A673 (cell line): Measurements from ENCODE around the gene PELI1. TPM values are rescaled to one million over a fixed set of nuclear protein-coding genes. Genes with fewer than 3 reads are reported as not detected.

Experiments used
- BruUV-seq: library from RNA; stranded (reverse); fragments of 400-500 nt; replicated peaks from 2 replicates; lab custom pipeline; 2021; lab: Mats Ljungman, UMichigan
- CTCF ChIA-PET: fragments of 300-600 bp; sonication (Branson Sonifier 250); formaldehyde crosslinking; loops from one replicate; lab custom pipeline; 2022; ENCODE audit warnings: antibody characterized with exemption; lab: Charles Lee
- POLR2A ChIA-PET: fragments of 300-600 bp; sonication (Branson Sonifier 250); formaldehyde crosslinking; loops from one replicate; lab custom pipeline; 2022; ENCODE audit warnings: antibody characterized with exemption; ENCODE audit not compliant: low non-redundant PET; lab: Charles Lee
- DNase-seq: peaks from one replicate; pipeline ENCODE4 v3.0.0-alpha.2; 2015; ENCODE audit warnings: low spot score
- H3K27ac ChIP-seq: fragments of 200-600 bp; sonication (generic); 2 replicates; pipeline ENCODE4 v1.5.1; 2016; ENCODE audit warnings: mixed run types, low read depth, mild to moderate bottlenecking, mixed read lengths, antibody characterized with exemption, low read length; ENCODE audit not compliant: poor library complexity, severe bottlenecking
- H3K27me3 ChIP-seq: fragments of 200-600 bp; sonication (generic); replicated peaks from 2 replicates; pipeline ENCODE4 v1.6.1; 2017; ENCODE audit warnings: mixed run types, low read depth, mild to moderate bottlenecking, mixed read lengths, antibody characterized with exemption, low read length; ENCODE audit not compliant: insufficient read depth, poor library complexity
- H3K36me3 ChIP-seq: fragments of 200-600 bp; sonication (generic); 2 replicates; pipeline ENCODE4 v1.6.1; 2016; ENCODE audit warnings: mixed run types, mild to moderate bottlenecking, mixed read lengths, antibody characterized with exemption, low read length; ENCODE audit not compliant: insufficient read depth, poor library complexity, severe bottlenecking
- H3K4me1 ChIP-seq: fragments of 200-600 bp; sonication (generic); 2 replicates; pipeline ENCODE4 v1.6.1; 2017; ENCODE audit warnings: mixed run types, mild to moderate bottlenecking, mixed read lengths, antibody characterized with exemption, low read length; ENCODE audit not compliant: insufficient read depth, poor library complexity, severe bottlenecking
- H3K4me3 ChIP-seq: fragments of 200-600 bp; sonication (generic); 2 replicates; pipeline ENCODE4 v1.5.1; 2016; ENCODE audit warnings: low read depth, mixed run types, mild to moderate bottlenecking, mixed read lengths, low read length; ENCODE audit not compliant: poor library complexity, severe bottlenecking
- H3K9me3 ChIP-seq: fragments of 200-600 bp; sonication (generic); 2 replicates; pipeline ENCODE4 v1.6.1; 2016; ENCODE audit warnings: mixed run types, low read depth, mild to moderate bottlenecking, mixed read lengths, antibody characterized with exemption, low read length; ENCODE audit not compliant: poor library complexity, severe bottlenecking
- CTCF ChIP-seq: fragments of 300-800, 200-600 bp; sonication (generic); conservative IDR thresholded peaks from 2 replicates; pipeline ENCODE4 v1.5.1; 2017; ENCODE audit warnings: low read depth, mild to moderate bottlenecking, antibody characterized with exemption, low read length, moderate library complexity, mixed read lengths
- EZH2 ChIP-seq: fragments of 200-600 bp; sonication (generic); IDR thresholded peaks from 2 replicates; pipeline ENCODE4 v1.6.1; 2017; ENCODE audit warnings: borderline replicate concordance, low read depth, mild to moderate bottlenecking, mixed read lengths, antibody characterized with exemption, low read length; ENCODE audit not compliant: poor library complexity, severe bottlenecking
- intact Hi-C: fragments of 100-400 bp; cut with micrococcal nuclease; formaldehyde crosslinking; loops from one replicate; pipeline ENCODE4 v1.10.0; 2022; ENCODE audit not compliant: unreplicated experiment
- total RNA-seq: library from RNA; stranded (reverse); gene quantifications from 2 replicates; pipeline ENCODE4 v1.2.3, GENCODE V29; 2021

The PELI1 gene
- total RNA-seq, 1 experiment from 2014 or later = 35.1 TPM

DNA sequence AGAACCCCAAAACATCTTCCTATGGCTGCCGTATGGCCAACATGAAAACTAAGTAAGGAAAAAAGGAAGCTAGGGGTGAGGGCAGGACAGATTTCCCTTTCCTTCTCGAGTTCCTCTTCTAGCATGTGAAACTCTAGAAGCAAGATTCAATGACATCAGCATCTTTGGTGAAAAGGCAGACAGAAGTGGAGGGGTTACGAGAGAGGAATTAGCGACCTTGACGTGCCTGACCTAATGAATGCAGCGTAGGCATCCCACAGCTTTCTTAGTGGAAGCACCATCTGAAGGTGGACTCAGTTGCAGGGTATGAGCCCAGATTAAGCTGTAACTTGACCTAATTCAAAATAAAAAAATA, 47.9 kb upstream of the PELI1 start:
- Histone ChIP-seq H3K27me3 (no peaks in the 10 kb centered on the region), H3K27ac (no peak overlapping the region), H3K4me1 (peaks cover 46% of the 10 kb centered on the region), H3K9me3 (no peaks in the 10 kb centered on the region), H3K4me3 (no peak overlapping the region), H3K36me3 (no peaks in the 10 kb centered on the region)
- intact Hi-C loops = no loop called here
- BruUV-seq = no TSS peak
- DNase-seq = no peak
- no peak for TF ChIP-seq EZH2
- TF ChIP-seq CTCF = no peak
- CTCF ChIA-PET = no interaction called here
- POLR2A ChIA-PET = no interaction called here

DNA sequence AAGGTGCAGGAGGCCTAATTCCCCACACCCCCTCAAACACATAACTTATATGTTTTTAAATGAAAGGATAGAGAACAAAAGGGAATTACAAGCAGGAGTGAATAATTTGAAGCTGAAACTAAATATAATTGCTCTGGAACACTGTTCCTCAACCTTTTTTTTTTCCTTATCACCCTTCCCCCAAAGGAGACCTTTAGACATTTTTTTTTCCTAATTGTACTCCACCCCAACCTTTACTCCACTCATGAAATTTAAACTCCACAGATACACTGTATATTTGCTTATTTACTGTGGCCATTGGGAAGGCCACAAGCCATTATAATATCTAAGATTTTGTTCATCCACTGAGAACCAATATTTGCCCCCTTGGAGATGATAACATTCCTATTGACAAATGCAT, 45.4 kb upstream of the PELI1 start:
- no peaks in the 10 kb centered on the region for H3K27me3 ChIP-seq
- DNase-seq = no peak
- no TSS peak for BruUV-seq
- ChIA-PET CTCF (no interaction called here), POLR2A (no interaction called here)
- H3K4me1 ChIP-seq = peaks cover 63% of the 10 kb centered on the region
- no peak overlapping the region for H3K27ac ChIP-seq
- no peak for TF ChIP-seq EZH2
- TF ChIP-seq CTCF = no peak
- no peaks in the 10 kb centered on the region for H3K9me3 ChIP-seq
- no peak overlapping the region for H3K4me3 ChIP-seq
- intact Hi-C loops = no loop called here
- H3K36me3 ChIP-seq = no peaks in the 10 kb centered on the region

DNA sequence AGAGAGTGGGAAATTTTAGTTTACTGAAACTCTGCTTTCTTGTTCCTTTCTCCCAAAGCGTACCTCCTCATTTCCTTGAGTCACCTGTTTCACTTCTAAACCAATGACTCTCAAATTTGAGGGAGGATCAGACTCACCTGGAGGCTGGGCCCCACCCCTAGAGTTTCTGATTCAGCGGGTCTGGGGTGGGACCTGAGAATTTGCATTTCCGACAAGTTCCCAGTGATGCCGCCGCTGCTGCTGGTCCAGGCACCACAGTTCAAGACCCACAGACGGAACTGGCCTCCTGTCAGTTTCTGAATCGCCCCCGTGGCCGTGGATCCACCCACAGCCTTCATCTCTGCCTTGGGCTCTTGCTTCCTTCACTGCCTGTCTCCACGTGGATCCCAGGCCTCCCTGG, 44.9 kb upstream of the PELI1 start:
- TF ChIP-seq CTCF (no peak), EZH2 (no peak)

More for the DNA sequence above, 44.9 kb upstream of the PELI1 start:
- no TSS peak for BruUV-seq
- no peak overlapping the region for H3K27ac ChIP-seq
- no peaks in the 10 kb centered on the region for H3K9me3 ChIP-seq
- no peaks in the 10 kb centered on the region for H3K36me3 ChIP-seq
- H3K4me3 ChIP-seq = no peak overlapping the region
- ChIA-PET POLR2A (no interaction called here), CTCF (no interaction called here)
- H3K27me3 ChIP-seq = no peaks in the 10 kb centered on the region
- DNase-seq = no peak
- H3K4me1 ChIP-seq = peaks cover 63% of the 10 kb centered on the region
- intact Hi-C loops = no loop called here
